ENCODE data around the gene THAP3. TPM values are rescaled to one million over a fixed set of nuclear protein-coding genes. Genes with fewer than 3 reads are reported as not detected.

THAP3 gene
- total and polyA plus RNA-seq, 9 of the 15 experiments (the other 6 are each of a cell fraction or from before 2014, with no cell fraction given): 1.9 to 31.2 (median 18.2) TPM

DNA sequence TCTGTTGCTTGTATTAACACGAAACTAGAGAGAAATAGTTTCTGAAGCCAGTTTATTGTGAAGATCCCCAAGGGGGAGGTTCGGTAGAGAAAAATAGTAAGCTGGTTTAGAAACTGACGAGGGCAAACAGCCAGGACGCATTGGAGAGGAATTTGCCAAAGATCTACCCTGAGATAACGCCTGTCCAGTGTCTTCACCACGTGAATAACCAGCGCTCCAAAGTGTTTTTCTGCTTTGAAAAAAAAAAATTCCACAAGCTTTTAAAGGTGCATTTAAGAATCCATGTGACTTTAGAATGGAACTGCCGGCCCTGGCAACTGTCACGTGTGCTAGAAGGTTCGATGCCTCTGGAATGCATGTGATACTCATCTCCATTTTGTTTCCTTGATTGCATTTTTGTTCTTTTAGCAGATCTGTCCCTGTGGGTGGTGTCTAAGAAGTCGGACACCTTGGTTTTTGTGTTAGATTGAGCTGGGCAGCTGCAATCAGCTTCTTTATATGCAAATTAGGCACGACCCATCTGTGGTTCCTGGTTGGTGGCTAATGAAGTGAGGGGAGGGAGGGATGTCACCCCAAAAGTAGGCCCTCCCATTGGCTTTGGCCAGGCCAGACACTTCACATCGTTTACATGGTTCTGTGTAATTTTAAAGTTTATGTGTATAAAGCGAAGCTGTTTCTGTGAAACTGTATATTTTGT, 1.3 kb upstream of the THAP3 start:
- intact Hi-C loops (cut with micrococcal nuclease) (no loop called here), in situ Hi-C loops (cut with MboI) (no loop called here)
- no peak overlapping the region for H3K4me2 ChIP-seq (ENCODE audit: insufficient read depth, low read length)
- CTCF ChIA-PET (ENCODE audit: low intra/inter-chr PET ratio): interaction anchor here (0.7 kb wide), 1 partner anchor 68 kb away, joined by 3 read pairs; the partner anchor contains the start of gene TAS1R1
- H2AFZ ChIP-seq (ENCODE audit: low read depth, low read length): no peak overlapping the region
- peaks cover 24% of the 10 kb centered on the region; the same call in 1 of the 2 replicates for H4K20me1 ChIP-seq (replicated peaks; ENCODE audit: control insufficient read depth, insufficient read depth, low read length)
- DNase-seq (ENCODE audit: extremely low read depth in 1 of 4, low spot score in 3 of 4) (no peak), FAIRE-seq (no peak), ATAC-seq (no peak)
- 74% methylated on average over 14 of the region's 14 CpGs for WGBS (ENCODE audit: insufficient coverage, low coverage, missing lambda C conversion rate)
- peaks cover 12 to 37% of the 10 kb centered on the region in 2 experiments; a peak in 4 of 5 replicates for H3K4me1 ChIP-seq (replicated peaks in 1 of 2; ENCODE audit: control insufficient read depth in 2 of 2, insufficient read depth in 2 of 2, low read length in 2 of 2)
- peak overlapping the region; percentile 7; the same call in 1 of the 3 replicates for H3K27ac ChIP-seq (ENCODE audit: extremely low read depth, low read depth, low read length)
- TF ChIP-seq CCAR2 (IDR thresholded peaks at IDR 0.05; ENCODE audit: low read depth, low read length) (no peak), MYC (IDR thresholded peaks at IDR 0.05; ENCODE audit: low read depth, low read length) (0 out of 2 replicates have a peak, but pooled peaks have one; percentile 17), MYC (CRISPR knock-in tag; IDR thresholded peaks at IDR 0.05; ENCODE audit: borderline replicate concordance, low read depth) (no peak), NUFIP1 (IDR thresholded peaks at IDR 0.05; ENCODE audit: partially characterized antibody) (no peak)
- no peaks in the 10 kb centered on the region for H3K9me3 ChIP-seq (replicated peaks; ENCODE audit: control insufficient read depth, insufficient read depth, low read depth, low read length)
- peaks cover 72% of the 10 kb centered on the region for H3K79me2 ChIP-seq (ENCODE audit: control insufficient read depth, insufficient read depth, low read length)
- TSS peak; percentile 9 for BruUV-seq (replicated peaks)
- no peak overlapping the region for H3K4me3 ChIP-seq
- peaks cover 3% of the 10 kb centered on the region for H3K9me1 ChIP-seq (ENCODE audit: control insufficient read depth, insufficient read depth, low read length)
- no peak overlapping the region for H3K9ac ChIP-seq (ENCODE audit: insufficient read depth in 1 of 2, low read depth in 2 of 2, low read length in 2 of 2)
- POLR2A ChIA-PET: interaction anchor here (0.6 to 5.1 kb wide), 10 partner anchors 8 to 1422 kb away, joined by 3 to 36 read pairs (median 5); partner anchors contain the start of genes KLHL21 and PHF13
- H3K27me3 ChIP-seq (ENCODE audit: control insufficient read depth in 2 of 2, insufficient read depth in 2 of 2, low read length in 2 of 2): no peaks in the 10 kb centered on the region
- peaks cover 80% of the 10 kb centered on the region for H3K36me3 ChIP-seq (ENCODE audit: control insufficient read depth, insufficient read depth, low read length)

Data from K562 (cell line).